GM13977 (cell line): ENCODE results near the gene KRT36.

Source experiments
- DNase-seq: peaks from one replicate; pipeline ENCODE4 v3.0.0; 2012; ENCODE audit warnings: low spot score
- in situ Hi-C: fragments of 300-500 bp; cut with MboI; formaldehyde crosslinking; loops from one replicate; pipeline ENCODE4 v1.12.0; 2022; ENCODE audit warnings: low sequenced_read_pairs, low pct_unique_long_range_greater_than_20kb, mixed read lengths, inconsistent platforms; ENCODE audit not compliant: unreplicated experiment
- TF ChIP-seq, protein P1 (sequence below): IDR thresholded peaks from 2 replicates; pipeline ENCODE4 v1.5.1; 2012; ENCODE audit warnings: mild to moderate bottlenecking, control low read depth; ENCODE audit not compliant: insufficient read depth; ENCODE audit errors: extremely low read depth, missing control alignments

The KRT36 gene

DNA sequence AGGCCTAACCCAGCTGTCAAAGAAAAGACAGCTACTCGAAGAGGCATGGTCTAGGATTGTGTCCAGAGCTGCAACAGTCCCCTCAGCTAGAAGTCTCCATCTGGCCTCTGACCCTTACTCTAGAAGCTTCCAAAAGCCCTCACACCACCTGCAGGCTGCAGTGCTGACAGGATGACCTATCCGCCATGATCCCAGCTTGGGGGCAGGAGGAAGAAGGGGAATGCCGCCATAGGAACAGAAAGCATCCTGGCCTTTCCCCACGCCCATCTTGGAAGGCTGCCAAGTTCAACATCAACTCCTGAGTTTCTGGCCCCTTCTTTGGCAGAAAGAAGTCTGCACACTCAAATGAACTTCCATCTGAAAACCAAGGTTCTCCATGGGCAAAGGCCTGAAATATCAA lies 3.1 kb upstream of the KRT36 start:
- DNase-seq, result no peak
- TF ChIP-seq, protein P1, sequence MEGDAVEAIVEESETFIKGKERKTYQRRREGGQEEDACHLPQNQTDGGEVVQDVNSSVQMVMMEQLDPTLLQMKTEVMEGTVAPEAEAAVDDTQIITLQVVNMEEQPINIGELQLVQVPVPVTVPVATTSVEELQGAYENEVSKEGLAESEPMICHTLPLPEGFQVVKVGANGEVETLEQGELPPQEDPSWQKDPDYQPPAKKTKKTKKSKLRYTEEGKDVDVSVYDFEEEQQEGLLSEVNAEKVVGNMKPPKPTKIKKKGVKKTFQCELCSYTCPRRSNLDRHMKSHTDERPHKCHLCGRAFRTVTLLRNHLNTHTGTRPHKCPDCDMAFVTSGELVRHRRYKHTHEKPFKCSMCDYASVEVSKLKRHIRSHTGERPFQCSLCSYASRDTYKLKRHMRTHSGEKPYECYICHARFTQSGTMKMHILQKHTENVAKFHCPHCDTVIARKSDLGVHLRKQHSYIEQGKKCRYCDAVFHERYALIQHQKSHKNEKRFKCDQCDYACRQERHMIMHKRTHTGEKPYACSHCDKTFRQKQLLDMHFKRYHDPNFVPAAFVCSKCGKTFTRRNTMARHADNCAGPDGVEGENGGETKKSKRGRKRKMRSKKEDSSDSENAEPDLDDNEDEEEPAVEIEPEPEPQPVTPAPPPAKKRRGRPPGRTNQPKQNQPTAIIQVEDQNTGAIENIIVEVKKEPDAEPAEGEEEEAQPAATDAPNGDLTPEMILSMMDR, result no peak
- in situ Hi-C loops, result loop anchor here (25.0 kb wide), 1 partner anchor 95 kb away; the partner anchor contains the start of gene KRT14

DNA sequence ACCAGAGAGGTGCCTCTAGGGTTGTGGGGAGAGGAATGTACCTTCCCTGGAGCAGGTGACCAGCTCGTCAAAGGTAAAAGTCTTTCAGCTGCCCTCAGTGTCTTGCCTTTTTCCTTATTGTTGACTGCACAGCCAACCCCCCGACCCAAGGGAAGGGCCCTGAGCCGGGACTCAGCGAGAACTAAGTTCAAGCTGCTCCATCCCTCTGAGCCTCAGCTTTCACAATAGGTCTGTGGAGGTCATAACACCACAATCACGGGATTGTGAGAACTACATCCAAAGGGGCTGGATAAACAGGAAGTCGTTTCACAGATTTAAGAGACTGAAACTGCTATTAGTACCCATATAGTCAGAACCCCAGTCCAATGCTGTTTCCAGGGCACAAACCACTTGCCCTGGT lies 2.6 kb upstream of the KRT36 start:
- no peak for DNase-seq
- TF ChIP-seq, protein P1, result no peak
- in situ Hi-C loops, result loop anchor here (25.0 kb wide), 1 partner anchor 95 kb away; the partner anchor contains the start of gene KRT14

DNA sequence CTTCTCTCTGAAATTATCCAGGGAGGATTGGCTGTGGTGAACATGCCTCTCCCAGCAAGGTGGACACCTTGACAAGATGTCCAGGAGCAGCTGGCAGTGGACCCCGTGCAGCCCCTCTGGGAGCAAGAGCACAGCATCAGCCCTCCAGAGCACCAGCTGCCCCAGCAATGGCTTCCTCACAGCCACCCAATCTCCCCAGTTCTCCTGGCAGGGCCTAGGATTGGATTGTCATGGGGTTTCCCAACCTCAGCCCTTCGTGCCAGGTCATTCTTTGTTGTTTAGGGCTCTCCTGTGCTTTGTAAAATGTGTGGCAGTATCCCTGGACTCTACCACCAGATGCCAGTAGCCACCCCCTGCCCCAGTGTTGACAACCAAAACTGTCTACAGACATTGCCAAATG lies 1.8 kb upstream of the KRT36 start:
- TF ChIP-seq, protein P1, result no peak
- no peak for DNase-seq
- in situ Hi-C loops, result loop anchor here (25.0 kb wide), 1 partner anchor 96 kb away; the partner anchor contains the start of gene KRT14

DNA sequence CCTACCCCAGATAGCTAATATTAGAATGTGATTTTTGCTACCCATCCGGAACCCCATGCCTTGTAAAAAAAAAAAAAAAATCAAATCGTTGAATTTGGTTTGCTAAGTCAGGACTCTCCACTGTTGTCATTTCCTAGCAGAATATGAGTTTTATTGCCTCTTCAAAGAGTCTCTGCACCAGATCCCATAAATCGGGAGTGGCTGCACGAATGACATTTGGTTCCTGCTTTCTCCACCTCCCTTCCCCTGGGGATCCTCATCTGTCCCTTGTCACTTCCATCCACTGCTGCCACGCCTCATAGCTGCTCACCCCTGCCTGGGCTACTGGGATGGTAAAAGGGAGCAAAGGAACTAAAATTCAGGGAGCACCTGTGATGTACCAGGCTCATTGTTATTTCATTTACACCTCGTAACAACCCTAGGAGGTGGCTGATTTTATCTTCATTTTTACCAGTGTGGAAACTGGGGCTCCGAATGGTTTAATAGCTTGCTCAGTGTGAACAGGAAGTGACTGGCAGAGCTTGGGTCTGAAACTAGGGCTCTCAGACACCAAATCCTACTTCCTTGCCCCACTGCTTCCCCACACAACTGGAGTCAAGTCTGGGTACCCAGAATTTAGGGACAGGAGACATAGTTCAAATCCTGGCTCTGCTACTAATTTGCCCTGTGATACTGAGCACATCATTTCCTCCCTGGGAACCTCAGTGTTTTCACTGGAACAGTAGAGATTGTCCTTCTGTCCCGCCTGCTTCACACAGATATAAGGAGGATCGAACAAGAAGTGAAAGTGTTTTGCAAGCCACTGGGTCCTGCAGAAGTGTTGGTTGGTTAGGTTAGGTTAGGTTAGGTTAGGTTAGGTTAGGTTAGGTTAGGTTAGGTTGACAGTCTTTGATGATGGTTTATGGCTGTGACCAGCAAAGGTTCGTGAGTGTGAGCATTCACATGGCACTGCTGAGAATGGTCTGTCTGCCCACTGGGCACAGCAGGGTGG lies 585 bp upstream of the KRT36 start:
- TF ChIP-seq, protein P1, result no peak
- in situ Hi-C loops, result loop anchor here (25.0 kb wide), 1 partner anchor 97 kb away; the partner anchor contains the start of gene KRT14
- DNase-seq, result no peak

DNA sequence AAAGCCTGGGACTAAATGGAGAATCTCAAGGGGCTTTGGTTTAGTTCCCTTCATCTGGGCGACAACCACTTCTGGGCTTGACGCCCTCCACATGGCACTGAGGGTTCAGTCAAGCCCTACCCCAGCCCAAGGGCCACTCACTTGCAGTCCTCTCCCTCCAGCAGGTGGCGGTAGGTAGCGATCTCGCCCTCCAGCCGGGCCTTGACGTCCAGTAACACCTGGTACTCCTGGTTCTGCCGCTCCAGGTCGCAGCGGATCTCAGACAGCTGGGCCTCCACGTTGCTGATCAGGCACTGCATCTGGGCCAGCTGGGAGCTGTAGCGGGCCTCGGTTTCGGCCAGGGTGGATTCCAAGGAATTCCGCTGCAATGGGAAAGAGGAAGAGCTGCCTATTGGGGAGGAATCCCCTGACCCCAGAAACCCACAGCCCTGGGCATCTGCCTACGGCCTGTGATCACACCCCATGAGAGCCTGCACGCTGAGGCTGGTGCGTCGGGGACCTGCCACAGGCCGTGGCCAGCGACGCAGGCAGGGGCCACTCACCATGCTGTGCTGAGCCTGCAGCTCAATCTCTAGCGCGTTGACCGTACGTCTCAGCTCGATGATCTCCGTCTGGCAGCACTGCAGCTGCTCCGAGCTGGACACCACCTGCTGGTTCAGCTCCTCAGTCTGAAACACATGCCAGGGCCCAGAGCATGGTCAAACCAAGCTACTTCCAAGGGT lies 2.7 kb downstream of the KRT36 start:
- in situ Hi-C loops, result loop anchor here (25.0 kb wide), 1 partner anchor 100 kb away; the partner anchor contains the start of gene KRT14
- TF ChIP-seq, protein P1, result peak; percentile 68
- DNase-seq, result peak; percentile 51

DNA sequence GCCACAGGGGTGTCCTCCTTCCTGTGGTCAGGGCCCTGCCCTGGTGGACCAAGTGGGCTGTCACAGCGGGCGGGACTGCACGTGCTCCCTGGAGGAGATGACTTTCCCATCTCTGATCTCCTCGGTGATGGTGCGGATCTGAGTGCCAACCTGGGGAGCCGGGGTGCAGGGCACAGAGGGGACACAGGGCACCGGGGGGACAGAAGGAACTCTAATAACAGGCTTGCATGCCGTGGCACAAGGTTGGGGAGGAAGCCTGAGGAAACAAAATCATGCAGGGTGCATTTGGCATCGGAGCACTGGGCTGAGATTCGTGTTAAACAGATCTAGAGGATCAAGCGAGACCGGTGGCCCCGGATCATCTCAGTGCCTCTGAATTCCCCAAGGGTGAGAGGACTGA lies 3.4 kb downstream of the KRT36 start:
- TF ChIP-seq, protein P1, result no peak
- no peak for DNase-seq
- in situ Hi-C loops, result loop anchor here (25.0 kb wide), 1 partner anchor 101 kb away; the partner anchor contains the start of gene KRT14
